GM18520 (cell line): ENCODE data around the gene TCP1.
"Not testable (repeated sequence)": the region's sequence is repeated elsewhere in the genome, so short reads cannot be mapped to it uniquely, and the experiment has no call there.

Experiments
- ATAC-seq: cut with Tn5 transposase; IDR thresholded peaks from one replicate; pipeline ENCODE4 v1.9.1; 2021; ENCODE audit not compliant: unreplicated experiment

The TCP1 gene

DNA sequence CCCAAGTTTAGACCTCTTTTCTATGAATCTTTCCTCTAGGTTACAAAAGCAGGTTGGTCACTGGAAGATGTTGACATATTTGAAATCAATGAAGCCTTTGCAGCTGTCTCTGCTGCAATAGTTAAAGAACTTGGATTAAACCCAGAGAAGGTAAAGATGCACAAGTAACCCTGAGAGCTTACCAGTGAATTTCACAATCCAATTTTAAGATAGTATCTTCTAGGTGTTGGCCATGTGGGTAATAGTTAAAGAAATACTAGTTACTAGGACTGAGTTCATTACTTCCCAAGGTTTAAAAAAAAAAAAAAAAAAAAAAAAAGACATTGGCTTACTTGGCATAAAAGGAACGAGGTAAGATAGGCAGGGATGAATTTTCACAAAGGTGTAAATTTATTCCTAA is 11.3 kb downstream of the TCP1 start:
- ATAC-seq = no peak

DNA sequence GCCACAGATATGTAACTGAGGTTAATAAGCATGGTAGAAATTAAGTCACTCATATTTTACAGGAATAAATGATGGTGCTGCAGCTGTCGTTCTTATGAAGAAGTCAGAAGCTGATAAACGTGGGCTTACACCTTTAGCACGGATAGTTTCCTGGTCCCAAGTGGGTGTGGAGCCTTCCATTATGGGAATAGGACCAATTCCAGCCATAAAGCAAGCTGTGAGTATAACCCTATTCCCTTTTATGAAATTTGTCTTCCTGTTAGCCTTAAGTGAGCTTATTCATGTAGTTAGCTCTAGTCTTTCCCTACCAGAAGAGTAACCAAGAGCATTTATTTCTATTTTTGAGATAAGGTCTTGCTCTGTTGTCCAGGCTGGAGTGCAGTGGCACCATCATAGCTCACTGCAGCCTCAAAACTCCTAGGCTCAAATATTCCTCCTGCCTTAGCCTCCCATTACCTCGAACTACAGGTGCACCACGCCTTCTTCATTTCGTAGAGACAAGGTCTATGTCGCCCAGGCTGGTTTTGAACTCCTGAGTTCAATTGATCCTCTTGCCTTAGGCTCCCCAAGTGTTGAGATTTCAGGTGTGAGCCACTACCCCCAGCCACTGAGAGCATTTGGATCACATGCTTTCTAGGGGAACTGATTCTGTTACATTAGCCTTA is 12.0 kb downstream of the TCP1 start:
- ATAC-seq = no peak

DNA sequence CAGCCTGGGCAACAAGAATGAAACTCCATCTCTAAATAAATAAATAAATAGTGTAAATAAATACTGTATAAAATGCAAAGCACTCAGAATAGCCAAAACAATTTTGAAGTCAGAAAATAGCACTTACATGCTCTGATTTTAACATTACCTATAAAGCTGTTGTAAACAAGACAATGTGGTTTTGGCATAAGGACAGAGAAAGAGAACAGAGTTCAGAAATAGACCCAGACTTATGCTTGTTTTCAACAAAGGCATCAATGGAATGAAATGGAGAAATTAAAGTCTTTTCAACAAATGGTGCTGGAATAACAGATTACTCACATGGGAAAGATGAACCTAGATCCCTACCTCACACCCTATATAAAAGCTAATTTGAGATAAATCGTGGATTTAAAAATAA is 17.2 kb downstream of the TCP1 start:
- ATAC-seq = no peak

DNA sequence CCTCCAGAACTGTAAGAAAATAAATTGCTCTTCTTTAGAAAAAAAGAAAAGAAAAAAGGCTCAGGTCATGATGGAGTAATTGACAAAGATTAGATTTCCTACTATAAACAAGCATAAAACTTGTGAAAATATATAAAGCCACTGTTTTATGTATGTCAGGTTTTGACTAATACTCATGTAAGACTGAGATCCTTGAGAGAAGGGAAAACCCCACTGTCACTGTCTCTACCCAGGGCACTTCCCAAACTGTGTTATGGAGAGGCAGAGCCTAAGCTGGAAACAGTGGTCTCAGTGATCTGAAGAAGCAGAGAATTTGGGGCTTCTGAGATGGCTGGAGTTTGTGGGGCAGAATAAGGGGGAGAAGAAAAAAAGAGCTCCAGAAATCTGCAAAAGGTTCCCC is 19.9 kb downstream of the TCP1 start:
- ATAC-seq = no peak

DNA sequence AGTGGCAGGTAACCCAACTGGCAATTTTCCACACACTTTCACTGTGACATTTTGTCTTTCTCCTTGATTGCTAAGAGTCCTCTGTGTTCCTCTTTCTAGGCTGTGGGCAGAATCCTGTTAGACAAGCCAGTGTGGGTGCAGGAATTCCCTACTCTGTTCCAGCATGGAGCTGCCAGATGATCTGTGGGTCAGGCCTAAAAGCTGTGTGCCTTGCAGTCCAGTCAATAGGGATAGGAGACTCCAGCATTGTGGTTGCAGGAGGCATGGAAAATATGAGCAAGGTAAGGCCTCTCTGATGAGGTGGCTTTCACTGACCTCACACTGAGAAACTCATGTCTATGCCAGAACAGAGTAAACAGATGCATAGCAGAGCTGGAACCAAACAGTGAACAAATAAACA is 22.5 kb downstream of the TCP1 start:
- no peak for ATAC-seq

DNA sequence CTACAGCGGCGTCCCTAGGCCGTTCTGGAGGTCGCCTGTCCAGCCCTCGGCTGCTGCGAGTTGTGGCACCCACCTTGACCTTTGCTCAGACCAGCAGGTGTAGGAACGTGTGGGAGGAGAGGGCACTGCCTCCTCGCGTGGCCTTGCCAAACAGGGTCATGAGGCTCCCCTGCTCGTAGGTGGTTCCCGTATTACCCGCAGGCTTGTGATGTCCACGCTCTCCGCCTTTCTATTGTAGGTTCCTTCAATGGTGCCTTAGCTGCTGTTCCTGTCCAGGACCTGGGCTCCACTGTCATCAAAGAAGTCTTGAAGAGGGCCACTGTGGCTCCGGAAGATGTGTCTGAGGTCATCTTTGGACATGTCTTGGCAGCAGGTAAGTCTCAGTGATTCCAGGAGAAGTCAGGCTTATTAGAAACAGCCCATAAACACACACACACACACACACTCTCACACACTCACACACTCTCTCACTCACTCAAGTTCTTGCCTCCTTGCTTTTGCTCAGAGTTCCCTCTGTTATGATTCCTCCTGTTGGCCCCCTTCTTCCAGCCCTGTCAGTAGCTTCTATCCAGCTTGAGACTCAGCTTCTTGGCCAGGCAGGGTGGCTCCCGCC is 26.6 kb downstream of the TCP1 start:
- no peak for ATAC-seq

DNA sequence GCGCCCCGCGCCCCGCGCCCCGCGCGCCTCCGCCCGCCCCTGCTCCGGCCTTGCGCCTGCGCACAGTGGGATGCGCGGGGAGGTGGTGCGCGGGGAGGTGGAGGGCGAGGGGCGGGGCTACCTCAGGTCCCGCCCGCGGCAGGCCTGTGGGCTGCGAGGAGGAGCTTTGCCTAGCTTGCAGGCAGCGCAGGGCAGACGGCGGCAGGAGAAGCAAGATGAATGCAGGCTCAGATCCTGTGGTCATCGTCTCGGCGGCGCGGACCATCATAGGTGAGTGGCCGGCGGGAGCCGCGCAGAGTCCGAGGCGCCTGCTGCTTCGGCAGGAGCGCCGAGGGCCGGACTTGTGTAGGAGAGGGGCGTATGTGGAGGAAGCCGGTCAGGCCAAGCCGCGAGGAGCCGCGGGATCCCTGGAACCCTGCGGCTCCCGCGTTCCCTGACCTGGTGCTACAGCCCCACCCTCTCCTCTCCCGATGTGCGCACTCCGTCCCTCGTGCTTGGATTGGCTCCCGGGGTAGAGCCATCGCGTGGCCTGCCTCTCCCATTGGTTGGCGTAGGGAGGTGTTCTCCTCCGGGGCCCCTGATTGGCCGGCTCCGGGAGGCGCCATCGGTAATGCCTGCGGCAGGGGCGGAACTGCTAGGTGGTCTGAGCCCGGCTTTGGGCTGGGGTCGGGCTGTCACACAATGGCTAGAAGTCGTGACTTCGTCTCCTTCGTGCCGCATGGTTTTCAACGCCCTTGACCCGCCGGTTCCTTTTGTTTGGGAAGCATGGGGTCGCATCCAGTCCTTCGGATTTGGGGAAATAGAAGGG is 27.3 kb downstream of the TCP1 start, which contains the start of gene ACAT2:
Gene ACAT2 (plus strand): TSS at position 173 of the 808 bp plus-strand sequence. CDS start 43 bp downstream, at position 216.
- peak; percentile 95 for ATAC-seq

DNA sequence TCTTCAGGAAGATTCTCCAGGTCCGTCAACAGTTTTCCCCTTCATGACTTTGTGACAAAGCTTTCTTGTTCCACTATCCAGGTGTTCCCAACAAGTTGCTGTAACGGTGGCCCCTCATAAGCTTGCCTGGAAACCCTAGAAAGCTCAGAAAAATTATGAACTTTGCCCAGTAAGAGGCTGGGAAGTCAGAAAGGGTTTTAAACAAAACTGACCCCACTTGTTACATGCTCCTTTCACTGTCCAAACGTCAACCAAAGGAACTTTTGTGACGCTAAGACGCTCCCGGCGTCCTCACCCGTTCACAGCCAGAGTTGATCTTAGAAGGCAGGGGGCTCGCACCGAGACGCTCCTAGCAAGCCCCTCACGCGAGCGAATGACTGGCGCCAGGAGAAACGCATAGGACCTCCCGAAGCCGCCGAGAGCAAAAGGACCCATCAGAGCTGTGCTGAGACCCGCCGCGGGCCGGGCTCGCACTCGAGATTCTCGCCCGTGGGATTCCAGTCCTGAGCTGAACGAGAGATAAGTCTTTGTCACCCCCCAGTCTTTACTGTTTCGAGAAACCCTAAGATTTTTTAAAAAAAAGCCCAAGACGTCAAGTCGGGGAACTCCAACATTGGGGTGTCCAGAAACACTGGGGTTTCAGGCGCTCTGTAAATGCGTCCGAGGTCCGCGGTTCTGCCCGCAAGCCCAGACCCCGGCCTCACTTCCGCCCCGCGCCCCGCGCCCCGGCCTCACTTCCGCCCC is 28.1 kb downstream of the TCP1 start:
- no peak for ATAC-seq

DNA sequence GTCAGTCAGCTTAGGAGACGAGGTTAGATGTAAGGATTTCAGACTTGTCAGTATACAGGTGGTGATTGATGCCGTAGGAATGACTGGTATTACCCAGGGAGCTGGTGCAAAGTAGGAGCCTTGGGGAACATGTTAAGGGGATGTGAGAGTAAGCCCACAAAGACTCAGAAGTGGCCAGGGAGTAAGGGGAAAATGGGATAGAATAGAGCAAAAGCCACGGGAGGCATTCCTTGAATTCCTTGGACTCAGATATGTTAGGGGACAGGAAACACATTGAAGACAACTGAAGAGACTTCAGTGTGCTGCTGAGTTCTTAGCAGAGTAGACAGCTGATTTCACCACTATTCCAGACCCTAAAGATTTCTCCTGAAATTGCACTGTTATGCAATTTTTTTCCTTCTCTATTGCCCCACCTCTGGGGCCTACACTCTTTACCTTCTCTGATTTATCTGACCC is 28.8 kb downstream of the TCP1 start:
- no peak for ATAC-seq

DNA sequence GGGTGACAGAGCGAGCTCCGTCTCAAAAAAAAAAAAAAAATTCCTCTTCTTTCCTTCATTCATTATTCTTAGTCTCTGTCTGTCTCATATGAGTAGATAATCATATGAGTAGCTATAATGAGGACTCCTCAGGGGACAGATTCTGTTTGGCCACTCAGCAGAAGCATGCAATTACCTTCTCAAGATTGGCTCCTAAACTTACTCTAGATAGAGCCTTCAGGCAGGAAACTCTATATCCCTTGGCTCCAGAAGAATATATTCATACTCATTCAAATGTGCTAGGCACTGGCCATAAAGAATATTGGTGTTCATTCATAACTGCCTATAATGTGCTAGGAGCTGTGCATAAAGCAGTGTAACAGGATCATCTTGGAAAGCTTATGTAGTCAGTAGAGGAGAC is 29.8 kb downstream of the TCP1 start:
- ATAC-seq = no peak

DNA sequence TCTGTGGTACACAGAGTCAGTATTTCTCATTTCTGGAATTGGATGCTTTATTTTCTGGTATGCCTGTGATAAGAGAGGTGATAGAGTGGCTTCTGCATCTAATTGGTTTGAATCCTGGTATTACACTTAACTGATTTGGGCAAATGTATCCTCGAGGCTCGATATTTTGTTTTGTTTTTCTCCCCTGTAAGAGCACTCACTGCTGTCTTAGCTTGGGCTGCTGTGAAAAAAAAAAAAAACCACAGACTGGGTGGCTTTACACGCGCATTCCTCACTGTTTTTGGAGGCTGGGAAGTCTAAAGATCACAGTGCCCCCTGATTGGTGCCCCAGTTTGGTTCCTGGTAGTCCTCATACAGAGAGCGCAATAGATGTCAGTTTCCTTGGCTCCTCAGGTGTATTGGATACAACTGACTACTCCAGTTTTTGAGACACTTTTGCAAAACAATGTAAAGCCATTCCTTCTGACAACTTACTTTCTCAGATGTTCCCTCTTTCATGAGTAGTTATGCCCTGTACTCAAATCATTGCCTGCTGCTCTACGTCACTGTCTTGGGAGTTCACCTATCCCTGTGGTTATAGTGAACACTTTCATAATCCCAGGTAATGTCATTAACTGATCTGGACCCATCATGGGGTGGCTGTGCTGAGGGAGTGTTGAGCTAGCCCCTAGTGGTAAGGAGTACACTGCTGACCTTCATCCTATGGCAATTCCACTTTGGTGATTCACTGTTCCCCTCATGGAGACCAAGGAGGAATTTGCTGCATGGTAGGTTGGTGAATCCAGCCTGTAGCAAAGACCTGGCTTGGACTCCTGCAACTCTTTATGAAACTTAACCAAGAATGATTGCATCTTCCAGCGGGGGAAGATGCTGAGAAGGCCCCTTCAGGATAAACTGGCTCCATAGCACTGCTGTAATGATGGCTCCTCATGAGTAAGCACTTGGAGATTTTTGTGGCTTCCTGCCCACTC is 31.1 kb downstream of the TCP1 start:
- no peak for ATAC-seq

DNA sequence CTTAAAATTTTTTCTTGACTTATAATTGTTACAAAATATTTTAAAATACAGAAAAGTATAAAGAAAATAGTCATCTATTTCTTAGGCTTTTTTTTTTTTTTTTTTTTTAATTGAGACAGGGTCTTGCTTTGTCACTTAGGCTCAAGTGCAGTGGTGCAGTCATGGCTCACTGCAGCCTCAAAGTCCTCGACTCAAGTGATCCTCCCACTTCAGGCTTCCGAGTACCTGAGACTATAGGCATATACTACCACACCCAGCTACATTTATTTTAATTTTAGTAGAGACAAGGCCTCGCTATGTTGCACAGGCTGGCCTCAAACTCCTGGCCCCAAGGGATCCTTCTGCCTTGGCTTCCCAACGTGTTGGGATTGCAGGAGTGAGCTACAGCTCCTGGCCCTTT is 32.9 kb downstream of the TCP1 start:
- ATAC-seq = no peak

DNA sequence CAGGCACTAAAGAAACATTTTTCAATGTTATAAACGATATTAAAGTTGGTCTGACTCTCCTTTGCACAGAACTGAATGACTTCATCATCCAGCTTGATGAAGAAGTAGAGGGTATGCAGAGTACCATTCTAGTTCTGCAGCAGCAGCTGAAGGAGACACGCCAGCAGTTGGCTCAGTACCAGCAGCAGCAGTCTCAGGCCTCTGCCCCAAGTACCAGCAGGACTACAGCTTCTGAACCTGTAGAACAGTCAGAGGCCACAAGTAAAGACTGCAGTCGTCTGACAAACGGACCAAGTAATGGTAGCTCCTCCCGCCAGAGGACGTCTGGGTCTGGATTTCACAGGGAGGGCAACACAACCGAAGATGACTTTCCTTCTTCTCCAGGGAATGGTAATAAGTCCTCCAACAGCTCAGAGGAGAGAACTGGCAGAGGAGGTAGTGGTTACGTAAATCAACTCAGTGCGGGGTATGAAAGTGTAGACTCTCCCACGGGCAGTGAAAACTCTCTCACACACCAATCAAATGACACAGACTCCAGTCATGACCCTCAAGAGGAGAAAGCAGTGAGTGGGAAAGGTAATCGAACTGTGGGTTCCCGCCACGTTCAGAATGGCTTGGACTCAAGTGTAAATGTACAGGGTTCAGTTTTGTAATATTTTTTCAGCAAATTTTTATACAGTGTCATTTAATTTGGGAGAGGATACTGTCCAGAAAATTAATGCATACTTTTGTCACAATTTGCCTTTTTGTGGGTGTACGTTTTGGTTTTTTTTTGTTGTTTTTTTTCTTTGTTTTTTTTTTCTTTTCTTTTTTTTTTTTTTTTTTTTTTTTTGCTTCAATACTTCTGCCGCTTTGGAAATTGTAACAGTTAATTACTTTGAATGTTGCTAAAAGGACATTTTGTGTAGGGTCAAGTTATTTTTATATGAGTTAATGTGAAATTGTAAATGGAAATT is 34.2 kb downstream of the TCP1 start:
- ATAC-seq = no peak

DNA sequence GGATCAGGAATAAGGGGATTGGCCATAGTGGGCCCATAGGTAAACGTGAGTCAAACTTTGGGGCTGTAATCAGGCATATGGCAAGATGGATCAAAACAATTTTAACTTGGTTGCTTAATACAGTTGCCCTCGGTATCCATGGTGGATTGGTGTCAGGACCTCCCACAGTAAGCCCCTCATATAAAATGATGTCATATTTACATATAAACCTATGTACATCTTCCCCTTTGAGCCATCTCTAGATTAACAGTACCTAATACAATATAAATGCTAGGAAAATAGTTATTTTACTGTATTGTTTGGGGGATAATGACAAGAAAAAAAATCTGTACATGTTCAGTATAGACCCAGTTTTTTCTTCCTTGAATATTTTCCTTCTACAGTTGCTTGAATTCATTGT is 35.0 kb downstream of the TCP1 start:
- no peak for ATAC-seq

DNA sequence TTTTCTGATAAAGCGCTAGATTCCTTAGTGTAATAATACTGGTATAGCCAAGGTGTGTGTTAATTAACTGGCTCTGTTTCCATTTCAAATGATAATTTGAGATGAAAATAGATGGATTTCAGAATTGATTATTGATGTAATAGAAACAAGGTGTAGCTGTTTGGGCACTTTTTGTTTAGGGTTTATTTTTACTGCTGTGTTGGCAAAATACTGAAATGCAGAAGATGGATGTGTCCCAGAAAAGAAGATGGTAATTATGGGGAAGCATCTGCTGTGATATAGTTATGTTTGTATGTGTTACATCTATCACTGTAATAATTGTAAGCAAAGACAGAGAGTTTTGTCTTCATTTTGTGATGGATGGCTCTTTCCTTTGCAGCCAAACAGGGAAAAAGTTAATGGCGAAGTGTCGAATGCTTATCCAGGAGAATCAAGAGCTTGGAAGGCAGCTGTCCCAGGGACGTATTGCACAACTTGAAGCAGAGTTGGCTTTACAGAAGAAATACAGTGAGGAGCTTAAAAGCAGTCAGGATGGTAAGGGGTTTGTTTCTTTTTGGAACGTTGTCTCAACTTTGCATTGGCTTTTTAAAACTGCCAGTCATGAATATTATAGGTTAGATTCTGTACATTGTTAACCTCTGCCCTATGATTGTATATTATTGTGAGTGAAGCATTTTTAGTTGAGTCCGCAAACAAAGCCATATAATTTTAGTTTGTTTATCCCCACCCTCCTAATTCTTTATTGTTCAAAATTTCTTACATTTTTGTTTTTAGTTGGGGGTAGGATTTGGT is 36.1 kb downstream of the TCP1 start:
- no peak for ATAC-seq

DNA sequence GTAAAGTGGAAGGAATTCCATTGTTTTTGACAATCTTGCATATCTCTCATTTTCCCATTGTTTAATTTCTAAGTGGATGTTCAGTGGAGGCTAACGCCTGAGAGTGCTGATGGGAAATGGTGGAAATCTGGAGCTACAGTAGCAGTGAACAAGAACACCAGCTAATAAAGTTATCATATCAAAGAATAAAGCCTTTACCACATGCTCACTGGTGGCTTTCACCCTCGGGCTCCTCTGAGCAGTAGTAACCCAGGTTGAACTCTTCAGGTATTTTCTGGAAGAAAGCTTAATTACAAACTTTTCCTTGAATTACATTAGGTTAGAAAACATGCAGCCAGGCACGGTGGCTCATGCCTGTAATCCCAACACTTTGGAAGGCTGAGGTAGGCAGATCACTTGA is 38.0 kb downstream of the TCP1 start:
- ATAC-seq = no peak

DNA sequence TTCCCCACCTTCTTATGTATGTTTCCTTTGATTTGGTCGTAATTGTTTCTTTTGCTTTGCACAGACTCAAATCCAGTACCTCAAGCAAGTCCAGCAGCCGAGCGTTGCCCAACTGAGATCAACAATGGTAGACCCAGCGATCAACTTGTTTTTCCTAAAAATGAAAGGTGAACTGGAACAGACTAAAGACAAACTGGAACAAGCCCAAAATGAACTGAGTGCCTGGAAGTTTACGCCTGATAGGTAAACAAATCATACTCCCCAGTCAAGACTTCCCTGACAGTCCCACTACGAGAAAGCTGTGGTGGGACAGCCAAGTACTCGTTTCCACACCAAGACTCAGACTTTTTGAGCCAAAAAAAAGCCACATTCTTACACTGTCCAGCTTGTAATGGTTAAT is 41.3 kb downstream of the TCP1 start:
- not testable (repeated sequence) for ATAC-seq

DNA sequence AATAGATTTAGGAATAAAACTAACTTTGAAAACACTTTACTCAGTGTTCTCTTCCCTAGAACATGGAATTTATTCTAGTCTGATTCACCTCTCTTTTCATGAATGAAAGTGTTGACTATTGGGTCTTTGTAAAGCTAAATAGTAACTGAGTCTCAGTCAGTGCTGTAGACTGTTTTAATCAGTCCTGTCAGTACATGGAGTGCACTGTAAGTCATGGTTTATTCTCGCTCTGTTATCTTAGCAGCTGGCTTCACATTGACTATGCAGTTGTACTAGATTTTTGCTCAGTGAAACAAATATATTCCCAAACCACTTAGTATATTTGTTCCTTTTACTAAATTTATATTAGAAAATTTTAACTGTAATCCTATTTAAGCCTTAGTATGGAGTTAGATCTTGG is 42.6 kb downstream of the TCP1 start:
- no peak for ATAC-seq
